ENCODE results near the gene C16orf46. TPM values are rescaled to one million over a fixed set of nuclear protein-coding genes. Genes with fewer than 3 reads are reported as not detected.

C16orf46 gene, protein sequence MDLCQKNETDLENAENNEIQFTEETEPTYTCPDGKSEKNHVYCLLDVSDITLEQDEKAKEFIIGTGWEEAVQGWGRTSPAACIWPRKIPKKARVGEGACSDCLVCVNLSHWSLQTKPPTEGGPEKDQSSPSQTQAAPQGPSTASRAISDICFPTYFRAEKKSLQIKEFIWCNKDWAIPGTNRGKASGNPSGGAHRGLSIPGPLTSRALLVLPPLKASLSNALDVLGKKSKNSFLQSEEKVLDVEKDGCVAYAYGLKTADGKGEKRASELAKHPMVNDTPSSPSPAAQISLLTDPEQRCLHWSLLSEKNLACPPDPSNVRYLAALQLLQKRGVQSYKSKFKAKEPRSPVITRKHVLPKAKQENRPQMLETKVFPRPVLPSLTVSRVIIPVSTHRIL
- 1 to 10 TPM in 1 of 4 donors, under 1 TPM in 1, not detected in 2; 0.32 to 5.6 TPM for total RNA-seq

DNA sequence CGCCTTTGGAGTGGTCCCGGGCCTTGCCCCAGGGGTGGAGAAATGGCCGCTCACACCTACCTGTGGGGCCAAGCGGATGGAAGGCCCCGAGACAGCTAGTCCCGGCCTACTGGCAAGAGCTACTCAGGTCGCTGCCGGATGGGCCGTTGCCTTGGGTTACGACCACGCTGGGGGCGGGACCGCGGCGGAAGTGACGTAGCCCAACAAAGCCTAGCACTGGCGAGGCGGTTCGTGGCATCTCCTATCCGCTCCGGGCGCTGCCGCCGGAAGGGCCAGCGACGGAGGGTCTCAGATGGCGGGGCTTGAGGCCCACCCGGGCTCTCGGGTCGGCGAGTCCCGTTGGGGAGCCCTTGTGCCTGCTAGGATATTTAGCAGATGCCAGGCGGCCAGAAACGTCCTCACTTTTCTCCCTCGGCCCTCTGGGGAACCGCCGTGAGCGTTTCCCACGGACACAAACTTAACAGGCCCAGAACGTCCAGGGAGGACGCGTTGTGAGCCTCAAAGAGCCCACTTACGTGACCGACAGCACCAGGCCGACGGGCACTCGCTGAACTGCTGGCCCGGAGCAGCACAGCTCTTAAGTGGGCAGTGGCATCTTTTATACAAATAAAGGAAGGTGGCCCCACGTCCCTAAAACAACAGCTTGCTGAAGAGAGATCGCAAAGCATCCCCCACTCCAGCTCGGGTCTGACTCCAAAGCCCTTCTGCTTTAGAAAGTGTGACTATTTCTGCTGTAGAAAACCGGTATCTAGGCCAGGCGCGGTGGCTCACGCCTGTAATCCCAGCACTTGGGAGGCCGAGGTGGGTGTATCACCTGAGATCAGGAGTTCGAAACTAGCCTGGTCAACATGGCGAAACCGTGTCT is at the start of gene C16orf46:
C16orf46 (minus strand) TSS at position 163 of the 865 bp plus-strand sequence. CDS start 13,283 bp downstream, outside the sequence.
- Histone ChIP-seq H3K36me3 (no peaks in the 10 kb centered on the region), H3K27ac (peak within 1 kb of the TSS; percentile 92 to 97 (median 95)), H3K9me3 (no peaks in the 10 kb centered on the region), H3K27me3 (no peaks in the 10 kb centered on the region), H3K4me1 (peaks cover 0 to 10% (median 5%) of the 10 kb centered on the region in 4 donors), H3K4me3 (peak within 1 kb of the TSS; percentile 48 to 76 (median 66))
- 7 to 13% methylated on average over 3 to 53 of the region's 59 CpGs for WGBS, 2 donors (ENCODE audit: low coverage in 1 of 2)
- intact Hi-C loops (cut with DNase I; ENCODE audit: low total_unique reads) (loop anchor here (5.0 kb wide), 1 partner anchor 40 kb away; the partner anchor contains the start of gene ATMIN), in situ Hi-C loops (cut with MboI; ENCODE audit: low pct_ligation_motif_present in 1 of 4, low pct_unique_long_range_greater_than_20kb in 1 of 4, low sequenced_read_pairs in 3 of 4) (no loop called here)
- TF ChIP-seq POLR2AphosphoS5 (IDR thresholded peaks at IDR 0.05) = peak; percentile 92 to 96 (median 95)
- TF ChIP-seq, protein P1, sequence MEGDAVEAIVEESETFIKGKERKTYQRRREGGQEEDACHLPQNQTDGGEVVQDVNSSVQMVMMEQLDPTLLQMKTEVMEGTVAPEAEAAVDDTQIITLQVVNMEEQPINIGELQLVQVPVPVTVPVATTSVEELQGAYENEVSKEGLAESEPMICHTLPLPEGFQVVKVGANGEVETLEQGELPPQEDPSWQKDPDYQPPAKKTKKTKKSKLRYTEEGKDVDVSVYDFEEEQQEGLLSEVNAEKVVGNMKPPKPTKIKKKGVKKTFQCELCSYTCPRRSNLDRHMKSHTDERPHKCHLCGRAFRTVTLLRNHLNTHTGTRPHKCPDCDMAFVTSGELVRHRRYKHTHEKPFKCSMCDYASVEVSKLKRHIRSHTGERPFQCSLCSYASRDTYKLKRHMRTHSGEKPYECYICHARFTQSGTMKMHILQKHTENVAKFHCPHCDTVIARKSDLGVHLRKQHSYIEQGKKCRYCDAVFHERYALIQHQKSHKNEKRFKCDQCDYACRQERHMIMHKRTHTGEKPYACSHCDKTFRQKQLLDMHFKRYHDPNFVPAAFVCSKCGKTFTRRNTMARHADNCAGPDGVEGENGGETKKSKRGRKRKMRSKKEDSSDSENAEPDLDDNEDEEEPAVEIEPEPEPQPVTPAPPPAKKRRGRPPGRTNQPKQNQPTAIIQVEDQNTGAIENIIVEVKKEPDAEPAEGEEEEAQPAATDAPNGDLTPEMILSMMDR (IDR thresholded peaks at IDR 0.05) = peak in 1 of 5 experiments; percentile 16
- no peak for TF ChIP-seq EP300 (IDR thresholded peaks at IDR 0.05; ENCODE audit: low read depth)
- TF ChIP-seq POLR2A (IDR thresholded peaks at IDR 0.05) = peak; percentile 91
- DNase-seq = peak; percentile 99

DNA sequence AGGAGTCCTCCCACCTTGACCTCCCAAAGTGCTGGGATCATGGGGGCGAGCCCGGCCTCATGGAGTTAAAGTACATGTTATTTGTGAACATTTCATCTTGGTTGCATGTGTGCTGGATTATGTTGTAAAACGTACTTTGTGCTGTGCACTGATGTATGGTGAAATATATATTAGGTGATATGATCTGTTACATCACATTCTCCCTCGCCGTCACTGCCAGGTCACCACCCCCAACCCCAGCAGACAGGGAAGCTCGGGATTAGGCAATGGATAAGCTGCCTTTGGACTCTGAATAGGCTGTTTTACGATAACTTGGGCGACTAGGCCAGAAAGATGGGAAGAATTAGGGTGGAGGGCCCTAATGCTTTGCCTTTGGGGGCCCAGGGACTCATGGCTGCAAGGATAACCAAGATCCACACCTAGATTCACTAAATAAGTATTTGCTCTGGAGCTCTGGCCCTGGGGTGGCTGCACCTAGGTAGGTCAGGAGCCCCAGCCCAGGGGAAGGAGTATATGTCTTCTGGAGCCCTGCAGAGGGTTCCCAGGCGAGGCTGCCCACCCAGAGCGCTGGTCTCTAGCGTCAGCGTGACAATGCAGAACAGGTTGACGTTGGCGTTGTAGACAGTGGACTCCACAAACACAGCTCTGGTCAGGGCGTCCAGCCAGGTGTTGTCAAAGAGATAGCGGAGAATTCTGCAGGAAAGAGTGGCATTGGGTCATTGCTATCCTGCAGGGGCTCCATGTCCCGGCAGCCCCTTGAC is 46.2 kb upstream of the C16orf46 start:
- Histone ChIP-seq H3K27me3 (no peaks in the 10 kb centered on the region), H3K9me3 (no peaks in the 10 kb centered on the region), H3K36me3 (no peaks in the 10 kb centered on the region), H3K4me1 (no peaks in the 10 kb centered on the region), H3K4me3 (no peak overlapping the region), H3K27ac (no peak overlapping the region)
- no peak for DNase-seq
- WGBS, 2 donors (ENCODE audit: low coverage in 1 of 2) = 84 to 100% methylated on average over 1 to 17 of the region's 17 CpGs
- intact Hi-C loops (cut with DNase I; ENCODE audit: low total_unique reads) = no loop called here
- TF ChIP-seq POLR2AphosphoS5 (IDR thresholded peaks at IDR 0.05) = no peak
- TF ChIP-seq, protein P1 (IDR thresholded peaks at IDR 0.05) = no peak
- TF ChIP-seq EP300 (IDR thresholded peaks at IDR 0.05; ENCODE audit: low read depth) = no peak
- no peak for TF ChIP-seq POLR2A (IDR thresholded peaks at IDR 0.05)
- in situ Hi-C loops (cut with MboI; ENCODE audit: low pct_ligation_motif_present in 1 of 4, low pct_unique_long_range_greater_than_20kb in 1 of 4, low sequenced_read_pairs in 3 of 4) = no loop called here

GRCh38 chr16:81121474-81121990 is 44.5 kb upstream of the C16orf46 start:
- Histone ChIP-seq H3K36me3 (no peaks in the 10 kb centered on the region), H3K27ac (no peak overlapping the region), H3K9me3 (no peaks in the 10 kb centered on the region), H3K4me1 (no peaks in the 10 kb centered on the region), H3K4me3 (no peak overlapping the region), H3K27me3 (no peaks in the 10 kb centered on the region)
- intact Hi-C loops (cut with DNase I; ENCODE audit: low total_unique reads) (no loop called here), in situ Hi-C loops (cut with MboI; ENCODE audit: low pct_ligation_motif_present in 1 of 4, low pct_unique_long_range_greater_than_20kb in 1 of 4, low sequenced_read_pairs in 3 of 4) (no loop called here)
- WGBS, 2 donors (ENCODE audit: low coverage in 1 of 2) = 82% methylated on average over 16 of the region's 16 CpGs; no CpG with 5 or more reads in 1 of the 2 donors
- TF ChIP-seq, protein P1 (IDR thresholded peaks at IDR 0.05) = no peak
- TF ChIP-seq EP300 (IDR thresholded peaks at IDR 0.05; ENCODE audit: low read depth) (no peak), POLR2AphosphoS5 (IDR thresholded peaks at IDR 0.05) (no peak), POLR2A (IDR thresholded peaks at IDR 0.05) (no peak)
- no peak for DNase-seq

Measured in transverse colon (tissue), 4 donors.